Tibial artery (tissue), 4 donors: ENCODE measurements around the gene BDP1.
"Not testable (repeated sequence)": the region's sequence is repeated elsewhere in the genome, so short reads cannot be mapped to it uniquely, and the experiment has no call there.

Experiments
- DNase-seq, 2 donors: peaks; one replicate each; pipeline ENCODE4 v3.0.0-alpha.2; 2019
- H3K27ac ChIP-seq, 2 donors: fragments of 200-600 bp; sonication (generic) in 1 of 2; 1 replicate in 1 of 2; 2 replicates in 1 of 2; pipeline ENCODE4 v1.5.1; 2018 to 2019; ENCODE audit warnings: mild to moderate bottlenecking in 1 of 2
- H3K27me3 ChIP-seq, 2 donors: fragments of 200-600 bp; sonication (generic) in 1 of 2; one replicate each; pipeline versions ENCODE4 v1.5.1 to v1.6.0; 2016 to 2019
- H3K36me3 ChIP-seq, 3 donors: fragments of 200-600 bp; sonication (generic) in 2 of 3; one replicate each; pipeline ENCODE4 v1.5.1; 2016 to 2019; ENCODE audit warnings: mild to moderate bottlenecking in 2 of 3
- H3K4me1 ChIP-seq, 4 donors: fragments of 200-600 bp; sonication (generic) in 2 of 4; 1 replicate in 3 of 4; 2 replicates in 1 of 4; pipeline ENCODE4 v1.5.1; 2016 to 2019
- H3K4me3 ChIP-seq, 2 donors: fragments of 200-600 bp; sonication (generic) in 1 of 2; 1 replicate in 1 of 2; 2 replicates in 1 of 2; pipeline ENCODE4 v1.5.1; 2018 to 2019; ENCODE audit warnings: mild to moderate bottlenecking in 2 of 2
- H3K9me3 ChIP-seq, 3 donors: fragments of 200-600 bp; sonication (generic) in 1 of 3; one replicate each; pipeline ENCODE4 v1.5.1; 2016 to 2019
- intact Hi-C: fragments of 100-400 bp; cut with DNase I; formaldehyde crosslinking; loops from one replicate; pipeline ENCODE4 v1.15.0; 2023; ENCODE audit warnings: low total_unique reads
- TF ChIP-seq, protein P1 (sequence below), 2 experiments: fragments of 200-600 bp in 1 of 2; fragments of 450-650 bp in 1 of 2; IDR thresholded peaks; one replicate each; pipeline ENCODE4 v1.5.1; 2017 to 2019; ENCODE audit warnings: antibody characterized with exemption in 2 of 2, mild to moderate bottlenecking in 1 of 2, moderate library complexity in 1 of 2

The BDP1 gene

DNA sequence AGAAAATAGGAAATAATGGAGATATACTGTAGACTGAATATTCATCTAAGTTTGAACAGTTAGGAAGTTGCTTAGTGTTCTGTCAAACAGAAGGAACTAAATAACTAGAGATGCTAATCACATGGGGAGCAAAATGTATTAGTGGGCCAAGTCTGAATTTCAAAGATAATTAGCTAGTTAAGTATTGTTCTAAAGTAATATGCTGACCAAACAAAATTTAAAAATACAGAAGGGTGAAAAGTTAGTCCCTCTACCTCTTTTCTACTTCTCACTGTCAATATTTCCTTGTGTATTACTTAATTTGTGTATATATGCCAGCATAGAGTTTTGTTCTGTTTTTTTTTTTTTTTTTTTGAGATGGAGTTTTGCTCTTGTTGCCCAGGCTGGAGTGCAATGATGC lies 135.6 kb downstream of the BDP1 start:
- Histone ChIP-seq H3K4me1 (peaks cover 0 to 40% (median 15%) of the 10 kb centered on the region in 4 donors), H3K4me3 (no peak overlapping the region), H3K36me3 (peaks cover 0 to 11% (median 8%) of the 10 kb centered on the region in 3 donors), H3K27ac (no peak overlapping the region), H3K9me3 (no peaks in the 10 kb centered on the region), H3K27me3 (no peaks in the 10 kb centered on the region)
- TF ChIP-seq, protein P1, sequence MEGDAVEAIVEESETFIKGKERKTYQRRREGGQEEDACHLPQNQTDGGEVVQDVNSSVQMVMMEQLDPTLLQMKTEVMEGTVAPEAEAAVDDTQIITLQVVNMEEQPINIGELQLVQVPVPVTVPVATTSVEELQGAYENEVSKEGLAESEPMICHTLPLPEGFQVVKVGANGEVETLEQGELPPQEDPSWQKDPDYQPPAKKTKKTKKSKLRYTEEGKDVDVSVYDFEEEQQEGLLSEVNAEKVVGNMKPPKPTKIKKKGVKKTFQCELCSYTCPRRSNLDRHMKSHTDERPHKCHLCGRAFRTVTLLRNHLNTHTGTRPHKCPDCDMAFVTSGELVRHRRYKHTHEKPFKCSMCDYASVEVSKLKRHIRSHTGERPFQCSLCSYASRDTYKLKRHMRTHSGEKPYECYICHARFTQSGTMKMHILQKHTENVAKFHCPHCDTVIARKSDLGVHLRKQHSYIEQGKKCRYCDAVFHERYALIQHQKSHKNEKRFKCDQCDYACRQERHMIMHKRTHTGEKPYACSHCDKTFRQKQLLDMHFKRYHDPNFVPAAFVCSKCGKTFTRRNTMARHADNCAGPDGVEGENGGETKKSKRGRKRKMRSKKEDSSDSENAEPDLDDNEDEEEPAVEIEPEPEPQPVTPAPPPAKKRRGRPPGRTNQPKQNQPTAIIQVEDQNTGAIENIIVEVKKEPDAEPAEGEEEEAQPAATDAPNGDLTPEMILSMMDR (IDR thresholded peaks at IDR 0.05) = no peak
- intact Hi-C loops = no loop called here
- DNase-seq = no peak

DNA sequence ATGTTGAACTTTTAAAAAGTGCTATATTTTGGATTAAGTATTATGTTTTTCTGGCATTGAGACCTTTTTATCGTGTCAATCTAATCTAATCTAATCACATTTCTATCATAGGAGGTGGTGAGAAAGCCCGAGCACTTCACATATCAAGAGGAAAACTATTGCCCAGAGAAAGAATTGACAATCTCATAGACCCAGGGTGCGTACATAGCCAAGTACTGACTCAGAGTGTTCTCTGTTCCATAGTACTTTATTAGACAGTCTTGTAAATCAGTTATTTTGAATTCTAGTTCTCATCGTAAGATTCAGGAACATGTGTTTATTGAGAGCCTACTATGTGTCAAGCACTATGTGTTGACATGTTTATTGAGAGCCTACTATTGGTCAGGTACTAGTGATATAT lies 140.7 kb downstream of the BDP1 start:
- intact Hi-C loops = no loop called here
- DNase-seq = no peak
- H3K36me3 ChIP-seq = peaks cover 31 to 59% (median 41%) of the 10 kb centered on the region in 3 donors
- H3K9me3 ChIP-seq = no peaks in the 10 kb centered on the region
- TF ChIP-seq, protein P1 (IDR thresholded peaks at IDR 0.05) = no peak
- H3K27me3 ChIP-seq = no peaks in the 10 kb centered on the region
- H3K4me1 ChIP-seq = peaks cover 0 to 11% (median 10%) of the 10 kb centered on the region in 4 donors
- no peak overlapping the region for H3K27ac ChIP-seq
- H3K4me3 ChIP-seq = no peak overlapping the region

DNA sequence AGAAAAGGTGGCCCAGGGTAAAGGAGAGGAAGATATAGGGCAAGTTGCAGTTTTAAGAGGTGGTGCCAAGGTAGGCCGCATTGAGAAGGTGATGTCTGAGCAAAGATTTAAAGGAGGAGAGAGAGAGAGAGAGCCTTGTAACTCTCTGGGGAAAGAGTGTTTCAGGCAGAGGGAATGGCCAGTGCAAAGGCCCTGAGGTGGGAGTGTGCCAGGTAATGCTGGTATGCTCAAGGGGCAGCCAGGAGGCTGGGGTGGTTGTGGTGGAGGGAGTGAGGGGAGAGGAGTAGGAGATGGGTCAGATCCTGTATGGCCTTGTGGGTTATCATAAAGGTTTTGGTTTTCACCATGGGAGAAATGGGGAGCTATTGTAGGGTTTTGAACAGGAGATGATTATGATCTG lies 141.6 kb downstream of the BDP1 start:
- intact Hi-C loops = no loop called here
- Histone ChIP-seq H3K4me3 (no peak overlapping the region), H3K36me3 (peaks cover 31 to 59% (median 41%) of the 10 kb centered on the region in 3 donors), H3K27me3 (no peaks in the 10 kb centered on the region), H3K4me1 (peaks cover 0 to 16% (median 14%) of the 10 kb centered on the region in 4 donors), H3K9me3 (no peaks in the 10 kb centered on the region), H3K27ac (no peak overlapping the region)
- TF ChIP-seq, protein P1 (IDR thresholded peaks at IDR 0.05) = no peak
- no peak for DNase-seq

DNA sequence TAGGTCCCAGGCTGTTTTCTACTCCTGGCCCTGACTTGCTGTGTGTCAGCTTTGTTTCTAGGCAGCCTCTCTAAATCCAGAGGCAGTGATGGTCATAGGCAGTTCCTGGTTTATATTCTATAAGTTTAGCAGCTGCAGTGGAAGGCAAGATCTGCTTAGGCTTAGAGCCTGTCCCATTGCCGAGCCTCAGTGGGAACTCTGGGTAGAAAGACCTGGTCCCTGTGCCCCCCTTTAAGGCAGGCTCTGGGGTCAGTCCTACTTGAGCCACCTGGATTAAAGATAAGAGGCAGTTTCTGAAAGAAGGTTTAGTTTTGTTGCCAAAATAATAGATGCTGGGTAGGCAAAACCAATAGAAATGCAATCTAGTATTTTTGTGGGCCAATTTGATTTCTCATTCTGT lies 145.3 kb downstream of the BDP1 start:
- intact Hi-C loops = no loop called here
- no peaks in the 10 kb centered on the region for H3K9me3 ChIP-seq
- no peaks in the 10 kb centered on the region for H3K27me3 ChIP-seq
- no peak overlapping the region for H3K4me3 ChIP-seq
- H3K4me1 ChIP-seq = peaks cover 0 to 14% (median 12%) of the 10 kb centered on the region in 4 donors
- no peak for DNase-seq
- peak overlapping the region; percentile 54 to 55 for H3K27ac ChIP-seq
- H3K36me3 ChIP-seq = peaks cover 36 to 72% (median 57%) of the 10 kb centered on the region in 3 donors
- TF ChIP-seq, protein P1 (IDR thresholded peaks at IDR 0.05) = no peak

DNA sequence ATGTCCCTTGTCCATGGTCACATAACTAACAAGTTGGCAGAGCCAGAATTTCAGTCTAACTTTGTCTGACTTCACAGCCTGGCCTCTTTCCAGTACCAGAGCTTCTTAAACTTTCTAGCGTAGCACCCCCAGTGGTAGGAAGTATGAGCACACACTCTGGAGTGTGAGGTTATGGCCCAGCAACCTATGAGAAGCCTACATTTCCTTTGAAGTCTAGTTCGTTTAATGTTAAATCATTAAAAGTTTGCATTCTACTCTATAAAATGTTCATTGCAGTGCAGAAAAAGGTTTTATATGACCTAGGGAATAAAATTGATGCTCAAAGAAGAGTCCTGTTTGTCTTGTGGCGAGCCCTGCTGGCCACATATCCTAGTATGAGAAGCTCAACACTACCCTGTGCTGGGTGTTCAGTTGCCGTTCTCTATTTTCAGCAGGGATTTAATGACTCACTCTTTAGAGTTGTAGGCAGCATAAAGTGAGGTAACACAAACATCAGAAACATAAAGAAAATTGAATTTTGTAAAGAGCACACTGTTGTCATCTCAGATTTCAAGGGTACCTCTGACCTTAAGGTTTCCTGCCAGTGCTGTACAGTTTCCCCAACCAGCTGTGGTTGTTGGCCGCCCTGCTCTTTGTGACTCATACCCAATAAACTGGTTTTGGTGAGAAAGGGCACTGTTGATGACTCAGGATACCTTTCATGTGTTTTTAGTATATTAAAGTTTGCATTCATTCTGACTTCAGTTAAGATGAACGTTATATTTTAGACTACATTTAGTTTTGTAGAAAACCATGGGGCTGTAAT lies 146.0 kb downstream of the BDP1 start:
- Histone ChIP-seq H3K27ac (peak overlapping the region; percentile 54 to 55), H3K27me3 (no peaks in the 10 kb centered on the region), H3K4me1 (peaks cover 0 to 14% (median 12%) of the 10 kb centered on the region in 4 donors), H3K36me3 (peaks cover 36 to 68% (median 53%) of the 10 kb centered on the region in 3 donors), H3K9me3 (no peaks in the 10 kb centered on the region), H3K4me3 (no peak overlapping the region)
- peak; percentile 51 to 74 for DNase-seq
- intact Hi-C loops = no loop called here
- TF ChIP-seq, protein P1 (IDR thresholded peaks at IDR 0.05) = peak; percentile 52 to 57

DNA sequence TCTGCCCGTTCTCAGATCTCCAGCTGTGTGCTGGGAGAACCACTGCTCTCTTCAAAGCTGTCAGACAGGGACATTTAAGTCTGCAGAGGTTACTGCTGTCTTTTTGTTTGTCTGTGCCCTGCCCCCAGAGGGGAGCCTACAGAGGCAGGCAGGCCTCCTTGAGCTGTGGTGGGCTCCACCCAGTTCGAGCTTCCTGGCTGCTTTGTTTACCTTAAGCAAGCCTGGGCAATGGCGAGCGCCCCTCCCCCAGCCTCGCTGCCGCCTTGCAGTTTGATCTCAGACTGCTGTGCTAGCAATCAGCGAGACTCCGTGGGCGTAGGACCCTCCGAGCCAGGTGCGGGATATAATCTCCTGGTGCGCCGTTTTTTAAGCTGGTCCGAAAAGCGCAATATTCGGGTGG lies 154.5 kb downstream of the BDP1 start:
- peaks cover 17 to 53% (median 27%) of the 10 kb centered on the region in 3 donors for H3K36me3 ChIP-seq
- intact Hi-C loops = not testable (repeated sequence)

More for the DNA sequence above, 154.5 kb downstream of the BDP1 start:
- H3K27me3 ChIP-seq, DNase-seq, H3K27ac ChIP-seq, H3K9me3 ChIP-seq, H3K4me3 ChIP-seq, H3K4me1 ChIP-seq: not testable (repeated sequence)
